ENCODE data around the gene BCL2L1. TPM values are rescaled to one million over a fixed set of nuclear protein-coding genes. Genes with fewer than 3 reads are reported as not detected.

Gene BCL2L1
- total RNA-seq, 2 donors from 2014 or later, result 140 to 325 TPM

DNA sequence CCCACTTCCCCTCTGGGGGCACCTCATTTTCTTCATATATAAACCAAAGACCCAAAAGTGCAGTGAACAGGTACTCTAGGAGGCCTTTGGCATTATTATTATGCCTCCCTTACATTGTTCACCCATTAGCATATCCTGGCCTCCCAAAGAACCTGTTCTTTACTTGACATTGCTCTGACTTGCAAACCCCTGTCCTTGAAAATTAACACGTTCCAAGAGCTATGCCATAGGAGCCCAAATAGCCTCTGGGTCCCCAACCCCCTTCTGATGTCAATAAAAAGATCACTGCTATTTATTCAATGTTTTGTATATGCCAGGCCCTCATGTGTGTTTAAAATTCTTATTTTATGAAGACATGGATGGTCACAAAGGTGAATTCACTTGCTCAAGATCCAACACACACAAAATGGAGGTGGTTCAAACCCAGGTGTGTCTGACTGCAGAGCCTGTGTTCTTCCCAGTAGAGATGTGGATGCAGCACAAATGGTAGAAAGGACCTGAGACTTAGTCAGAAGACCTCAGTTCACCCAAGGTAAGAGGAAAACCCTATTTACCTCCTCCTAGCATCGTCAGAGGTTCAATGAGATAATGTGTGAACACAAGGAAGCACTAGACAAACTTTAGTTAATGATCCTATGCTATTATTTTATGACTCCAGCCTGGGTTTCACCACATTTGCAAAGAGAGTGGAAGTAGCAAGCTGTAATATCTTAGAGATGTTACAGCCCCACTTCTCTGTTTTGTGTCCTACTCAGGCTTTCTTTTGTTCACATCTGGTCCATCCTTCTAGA lies 36.6 kb downstream of the BCL2L1 start:
- Mint-ChIP-seq H3K36me3 (peaks cover 41% of the 10 kb centered on the region), H3K9me3 (peaks cover 3% of the 10 kb centered on the region), H3K27ac (peak overlapping the region; percentile 99 to 100), H3K4me3 (peak overlapping the region; percentile 42), H3K27me3 (no peaks in the 10 kb centered on the region), H3K4me1 (ENCODE audit: low read depth in 2 of 2) (peaks cover 72 to 75% of the 10 kb centered on the region in 2 donors)
- no peak for DNase-seq (ENCODE audit: low spot score)
- ATAC-seq, result no peak

GRCh38 chr20:31684153-31685015 lies 38.3 kb downstream of the BCL2L1 start:
- H3K4me3 Mint-ChIP-seq, result peak overlapping the region; percentile 57
- ATAC-seq (peak; percentile 76 to 81), DNase-seq (ENCODE audit: low spot score) (no peak)
- H3K27me3 Mint-ChIP-seq, result no peaks in the 10 kb centered on the region
- peaks cover 80 to 84% of the 10 kb centered on the region in 2 donors for H3K4me1 Mint-ChIP-seq (ENCODE audit: low read depth in 2 of 2)
- H3K27ac Mint-ChIP-seq, result peak overlapping the region; percentile 99 to 100
- peaks cover 47% of the 10 kb centered on the region for H3K36me3 Mint-ChIP-seq
- H3K9me3 Mint-ChIP-seq, result peaks cover 3% of the 10 kb centered on the region

- H3K4me1 Mint-ChIP-seq (ENCODE audit: low read depth in 2 of 2), result peaks cover 86 to 87% of the 10 kb centered on the region in 2 donors
- H3K27ac Mint-ChIP-seq, result peak overlapping the region; percentile 99 to 100
- no peak for ATAC-seq
- no peaks in the 10 kb centered on the region for H3K27me3 Mint-ChIP-seq
- peak overlapping the region; percentile 46 for H3K4me3 Mint-ChIP-seq
- DNase-seq (ENCODE audit: low spot score), result no peak
- H3K36me3 Mint-ChIP-seq, result peaks cover 48% of the 10 kb centered on the region
- peaks cover 3% of the 10 kb centered on the region for H3K9me3 Mint-ChIP-seq
These were observed 39.7 kb downstream of the BCL2L1 start for GRCh38 chr20:31682927-31683326.

GRCh38 chr20:31682352-31682751 lies 40.3 kb downstream of the BCL2L1 start:
- H3K9me3 Mint-ChIP-seq, result peaks cover 3% of the 10 kb centered on the region
- no peak for ATAC-seq
- no peaks in the 10 kb centered on the region for H3K27me3 Mint-ChIP-seq
- peak overlapping the region; percentile 98 for H3K4me3 Mint-ChIP-seq
- peaks cover 88 to 90% of the 10 kb centered on the region in 2 donors for H3K4me1 Mint-ChIP-seq (ENCODE audit: low read depth in 2 of 2)
- H3K36me3 Mint-ChIP-seq, result peaks cover 48% of the 10 kb centered on the region
- peak overlapping the region; percentile 99 to 100 for H3K27ac Mint-ChIP-seq
- no peak for DNase-seq (ENCODE audit: low spot score)

DNA sequence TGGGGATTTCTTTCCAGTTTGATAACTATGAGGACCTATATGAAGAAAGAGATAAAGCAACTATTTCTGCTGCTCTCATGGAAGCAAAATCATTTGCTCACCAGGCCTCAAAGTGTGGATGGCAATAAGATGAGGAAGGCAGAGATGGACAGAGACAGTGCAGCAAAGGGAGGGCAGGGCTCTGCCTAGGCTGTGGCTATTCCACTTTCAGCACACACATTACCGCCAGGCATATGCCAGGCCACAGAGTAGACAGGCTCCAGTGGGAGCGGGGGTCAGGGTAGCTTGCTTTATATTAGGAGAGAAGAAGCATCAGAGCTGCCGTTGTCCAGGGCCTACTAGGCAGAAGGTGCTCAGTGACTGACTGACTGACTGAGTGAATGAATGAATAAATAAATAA lies 40.9 kb downstream of the BCL2L1 start:
- Mint-ChIP-seq H3K4me3 (peak overlapping the region; percentile 98), H3K36me3 (peaks cover 47% of the 10 kb centered on the region), H3K9me3 (peaks cover 3% of the 10 kb centered on the region), H3K4me1 (ENCODE audit: low read depth in 2 of 2) (peaks cover 88 to 89% of the 10 kb centered on the region in 2 donors), H3K27ac (peak overlapping the region; percentile 99 to 100), H3K27me3 (no peaks in the 10 kb centered on the region)
- no peak for DNase-seq (ENCODE audit: low spot score)
- no peak for ATAC-seq

DNA sequence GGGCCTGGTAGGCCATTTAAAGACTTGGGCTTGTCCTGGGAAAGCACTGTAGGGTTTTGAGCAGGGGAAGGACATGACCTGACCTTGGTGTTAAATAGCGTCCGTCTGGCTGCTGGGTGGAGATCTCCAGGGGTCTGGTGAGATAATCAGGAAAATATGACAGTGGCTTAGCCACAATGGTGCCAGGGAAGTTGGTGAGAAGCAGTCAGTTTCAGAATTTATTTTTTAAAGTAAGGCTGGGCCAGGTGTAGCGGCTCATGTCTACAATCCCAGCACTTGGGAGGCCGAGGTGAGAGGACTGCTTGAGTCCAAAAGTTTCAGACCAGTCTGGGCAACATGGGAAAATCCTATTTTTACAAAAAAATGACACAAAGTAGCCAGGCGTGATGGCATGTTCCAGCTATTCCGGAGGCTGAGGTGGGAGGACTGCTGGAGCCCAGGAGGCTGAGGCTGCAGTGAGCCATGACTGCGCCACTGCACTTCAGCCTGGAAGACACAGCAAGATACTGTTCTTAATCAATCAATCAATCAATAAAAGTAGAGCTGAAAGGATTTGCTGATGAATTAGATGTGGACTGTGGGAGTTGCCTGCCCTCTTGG lies 41.4 kb downstream of the BCL2L1 start:
- peaks cover 3% of the 10 kb centered on the region for H3K9me3 Mint-ChIP-seq

GRCh38 chr20:31680286-31681127 lies 42.2 kb downstream of the BCL2L1 start:
- no peak for DNase-seq (ENCODE audit: low spot score)
- H3K4me3 Mint-ChIP-seq, result peak overlapping the region; percentile 98
- H3K27ac Mint-ChIP-seq, result peak overlapping the region; percentile 99 to 100
- peaks cover 88 to 91% of the 10 kb centered on the region in 2 donors for H3K4me1 Mint-ChIP-seq (ENCODE audit: low read depth in 2 of 2)
- ATAC-seq, result no peak
- H3K9me3 Mint-ChIP-seq, result peaks cover 3% of the 10 kb centered on the region
- peaks cover 41% of the 10 kb centered on the region for H3K36me3 Mint-ChIP-seq
- H3K27me3 Mint-ChIP-seq, result no peaks in the 10 kb centered on the region

More for the DNA sequence above, 41.4 kb downstream of the BCL2L1 start:
- DNase-seq (ENCODE audit: low spot score) (no peak), ATAC-seq (no peak)
- Mint-ChIP-seq H3K4me3 (peak overlapping the region; percentile 98), H3K4me1 (ENCODE audit: low read depth in 2 of 2) (peaks cover 88 to 89% of the 10 kb centered on the region in 2 donors), H3K27me3 (no peaks in the 10 kb centered on the region), H3K36me3 (peaks cover 45% of the 10 kb centered on the region), H3K27ac (peak overlapping the region; percentile 99 to 100)

DNA sequence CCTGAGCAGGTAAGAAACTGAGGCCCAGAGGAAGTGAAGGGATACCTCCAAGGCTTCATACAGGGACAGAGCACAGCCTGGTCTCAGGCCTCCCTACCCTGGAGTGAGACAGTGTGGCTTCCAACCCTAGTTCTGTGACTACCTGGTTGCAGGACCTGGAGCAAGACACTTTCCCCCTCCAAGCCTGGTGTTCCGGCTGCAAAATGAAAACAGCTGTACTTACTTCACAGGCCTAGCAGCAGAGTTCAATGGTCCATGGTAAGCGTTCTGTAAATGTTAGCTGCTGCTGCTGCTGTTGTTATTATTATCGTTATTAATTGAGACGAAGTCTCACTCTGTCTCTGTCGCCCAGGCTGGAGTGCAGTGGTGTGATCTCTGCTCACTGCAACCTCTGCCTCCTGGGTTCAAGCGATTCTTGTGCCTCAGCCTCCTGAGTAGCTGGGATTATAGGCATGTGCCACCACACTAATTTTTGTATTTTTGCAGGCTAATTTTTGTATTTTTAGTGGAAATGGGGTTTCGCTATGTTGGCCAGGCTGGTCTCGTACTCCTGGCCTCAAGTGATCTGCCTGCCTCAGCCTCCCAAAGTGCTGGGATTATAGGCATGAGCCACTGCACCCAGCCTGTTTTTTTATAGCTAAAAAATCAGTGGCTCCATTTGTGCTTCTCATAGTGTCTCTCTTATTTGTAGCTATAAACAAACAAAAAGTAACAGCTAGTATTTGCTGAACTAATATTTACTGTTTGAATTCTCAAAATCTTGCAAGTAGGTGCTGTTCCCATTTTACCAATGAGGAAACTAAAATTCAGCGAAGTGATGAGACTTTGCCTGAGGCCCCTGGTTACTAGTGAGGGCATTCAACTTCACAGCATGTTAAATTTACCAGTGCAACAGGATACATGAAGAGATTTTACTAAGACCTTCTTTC lies 43.0 kb downstream of the BCL2L1 start:
- no peak for ATAC-seq
- Mint-ChIP-seq H3K27ac (peak overlapping the region; percentile 99 to 100), H3K4me1 (ENCODE audit: low read depth in 2 of 2) (peaks cover 90 to 98% of the 10 kb centered on the region in 2 donors), H3K9me3 (peaks cover 3% of the 10 kb centered on the region), H3K27me3 (no peaks in the 10 kb centered on the region), H3K36me3 (peaks cover 41% of the 10 kb centered on the region), H3K4me3 (peak overlapping the region; percentile 98)
- no peak for DNase-seq (ENCODE audit: low spot score)

DNA sequence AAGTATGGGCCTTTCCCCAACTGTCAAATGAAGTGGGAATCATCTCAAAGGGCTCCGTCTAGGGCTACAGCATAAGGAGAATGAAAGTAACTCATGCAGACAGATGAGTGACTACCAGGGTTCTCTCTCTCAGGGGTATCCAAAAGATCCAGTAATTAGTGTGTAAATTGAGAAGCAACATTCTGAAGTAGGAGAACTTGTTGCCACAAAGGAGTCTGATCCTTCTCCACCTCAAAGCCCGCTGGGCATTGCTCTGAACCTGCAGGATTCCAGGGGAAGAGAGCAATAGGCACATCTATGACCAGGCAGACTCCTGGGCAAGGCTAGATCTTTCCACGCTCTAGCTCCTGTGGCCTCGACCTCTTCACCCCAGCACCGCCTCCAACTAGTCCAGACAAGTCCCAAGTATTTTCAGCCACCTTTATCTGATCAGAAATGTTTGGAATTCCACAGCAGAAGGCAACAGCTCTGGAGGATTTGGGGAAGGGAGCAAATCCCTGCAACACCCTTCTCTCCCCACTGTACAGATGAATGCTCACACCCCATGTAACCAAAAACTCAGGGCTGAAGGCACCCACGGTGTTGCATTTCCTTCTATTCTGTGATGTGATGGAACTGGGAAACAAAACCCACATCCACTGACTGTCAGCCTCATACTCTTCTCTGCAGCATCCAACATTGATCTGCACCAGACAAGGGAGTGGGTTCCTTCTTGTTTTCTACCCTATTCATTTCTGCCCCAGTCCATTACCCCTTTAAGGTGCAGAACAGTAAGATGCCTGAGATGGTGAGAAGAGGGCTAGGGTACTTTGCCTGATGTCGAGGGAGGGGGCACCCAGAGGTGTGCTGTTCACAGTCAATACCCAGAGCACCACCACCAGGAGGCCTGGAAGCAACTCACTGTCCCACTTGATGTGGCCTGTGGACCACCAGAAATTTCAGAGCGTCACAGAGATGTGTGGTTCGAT lies 44.0 kb downstream of the BCL2L1 start:
- Mint-ChIP-seq H3K9me3 (peaks cover 3% of the 10 kb centered on the region), H3K27me3 (no peaks in the 10 kb centered on the region), H3K4me3 (peak overlapping the region; percentile 98), H3K36me3 (peaks cover 43% of the 10 kb centered on the region), H3K27ac (peak overlapping the region; percentile 99 to 100), H3K4me1 (ENCODE audit: low read depth in 2 of 2) (peaks cover 90 to 98% of the 10 kb centered on the region in 2 donors)
- no peak for ATAC-seq
- DNase-seq (ENCODE audit: low spot score), result no peak

- H3K27ac Mint-ChIP-seq, result peak overlapping the region; percentile 99 to 100
- ATAC-seq (no peak), DNase-seq (ENCODE audit: low spot score) (no peak)
- H3K9me3 Mint-ChIP-seq, result no peaks in the 10 kb centered on the region
- H3K4me3 Mint-ChIP-seq, result peak overlapping the region; percentile 98
- peaks cover 37% of the 10 kb centered on the region for H3K36me3 Mint-ChIP-seq
- peaks cover 87 to 98% of the 10 kb centered on the region in 2 donors for H3K4me1 Mint-ChIP-seq (ENCODE audit: low read depth in 2 of 2)
- H3K27me3 Mint-ChIP-seq, result no peaks in the 10 kb centered on the region
These were observed 45.0 kb downstream of the BCL2L1 start for GRCh38 chr20:31677553-31678260.

DNA sequence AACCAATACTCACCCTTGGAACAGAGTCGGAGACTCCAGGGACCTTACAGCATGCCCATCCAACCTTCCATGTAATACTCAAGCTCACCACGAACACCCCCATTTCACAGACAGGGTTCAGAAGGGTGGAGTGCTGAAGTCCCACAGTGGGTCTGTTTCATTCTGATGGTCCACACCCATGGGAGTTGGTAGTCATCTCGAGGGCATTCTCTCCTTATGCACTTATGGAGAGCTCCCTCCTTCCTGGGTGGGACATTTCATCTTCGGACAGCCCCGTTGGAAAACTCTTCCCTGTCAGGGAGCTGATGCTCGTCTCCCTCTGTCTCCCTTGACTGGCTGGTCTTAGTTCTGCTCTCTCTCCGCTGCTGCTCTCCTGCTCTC lies 46.1 kb downstream of the BCL2L1 start:
- H3K4me3 Mint-ChIP-seq, result peak overlapping the region; percentile 98
- H3K4me1 Mint-ChIP-seq (ENCODE audit: low read depth in 2 of 2), result peaks cover 82 to 93% of the 10 kb centered on the region in 2 donors
- peak overlapping the region; percentile 99 to 100 for H3K27ac Mint-ChIP-seq
- H3K9me3 Mint-ChIP-seq, result no peaks in the 10 kb centered on the region
- DNase-seq (ENCODE audit: low spot score), result no peak
- H3K27me3 Mint-ChIP-seq, result no peaks in the 10 kb centered on the region
- ATAC-seq, result no peak
- peaks cover 40% of the 10 kb centered on the region for H3K36me3 Mint-ChIP-seq
